Right renal pelvis (tissue), 4 donors: ENCODE measurements around the gene DIPK2A. TPM values are rescaled to one million over a fixed set of nuclear protein-coding genes. Genes with fewer than 3 reads are reported as not detected.
A peak's percentile ranks its signal among the peaks of the same experiment; 100 is the strongest.

Experiments
- DNase-seq, 4 donors: peaks; one replicate each; pipeline ENCODE4 v3.0.0-alpha.2; 2013; ENCODE audit warnings: low read depth in 4 of 4, low spot score in 3 of 4, missing footprints in 1 of 4
- polyA plus RNA-seq, 4 donors: library from polyadenylated mRNA; unstranded; fragments of 120-200 nt; gene quantifications; one replicate each; pipeline ENCODE4 v1.2.1, GENCODE V29; 2013; ENCODE audit not compliant: insufficient read length in 4 of 4

The DIPK2A gene
- polyA plus RNA-seq, 4 donors: 35.8 to 57.8 (median 48.2) TPM

DNA sequence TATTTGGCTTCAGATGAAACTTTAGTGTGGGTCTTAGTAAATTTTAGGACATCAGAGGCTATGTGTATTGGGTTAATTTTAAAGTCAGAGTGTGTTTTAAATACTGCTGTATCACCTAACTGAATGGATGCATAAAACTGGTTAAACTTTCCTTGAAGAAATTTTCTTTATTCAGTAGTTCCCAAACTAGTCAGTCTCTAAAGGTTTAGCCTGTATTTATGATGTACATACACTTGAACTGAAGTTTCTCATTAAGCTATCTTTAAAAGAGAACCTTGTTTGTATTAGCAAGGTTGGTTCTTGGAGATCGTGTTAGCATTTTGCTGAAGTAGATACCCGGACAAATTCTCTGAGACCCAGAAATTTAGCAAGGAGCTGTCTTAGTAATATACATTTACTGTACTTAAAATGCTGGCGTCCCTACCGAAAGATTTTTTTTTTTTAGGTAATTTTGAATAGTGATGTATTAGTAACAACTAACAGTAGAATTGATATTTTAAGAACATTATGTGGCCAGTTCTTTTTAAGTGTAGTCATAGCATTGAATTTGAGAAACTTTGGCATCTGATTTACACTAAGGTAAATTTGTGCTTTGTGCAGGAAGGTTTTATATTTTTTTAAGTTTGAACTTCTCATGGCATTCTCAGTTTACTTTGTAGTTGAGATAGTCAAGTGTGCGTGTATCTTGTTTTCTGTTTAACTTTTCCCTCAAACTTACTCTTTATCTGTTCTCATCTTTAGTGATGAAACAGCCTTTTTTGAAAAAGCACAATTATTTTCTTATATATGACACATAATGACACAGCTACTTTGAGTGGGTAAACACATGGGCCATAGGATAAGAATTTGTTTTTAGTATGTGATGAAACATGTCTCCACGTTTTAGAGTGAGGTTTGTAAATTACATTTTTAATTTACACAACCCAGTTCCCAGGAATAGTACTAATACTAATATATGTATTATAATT, 2.9 kb downstream of the DIPK2A start:
- DNase-seq: no peak

DNA sequence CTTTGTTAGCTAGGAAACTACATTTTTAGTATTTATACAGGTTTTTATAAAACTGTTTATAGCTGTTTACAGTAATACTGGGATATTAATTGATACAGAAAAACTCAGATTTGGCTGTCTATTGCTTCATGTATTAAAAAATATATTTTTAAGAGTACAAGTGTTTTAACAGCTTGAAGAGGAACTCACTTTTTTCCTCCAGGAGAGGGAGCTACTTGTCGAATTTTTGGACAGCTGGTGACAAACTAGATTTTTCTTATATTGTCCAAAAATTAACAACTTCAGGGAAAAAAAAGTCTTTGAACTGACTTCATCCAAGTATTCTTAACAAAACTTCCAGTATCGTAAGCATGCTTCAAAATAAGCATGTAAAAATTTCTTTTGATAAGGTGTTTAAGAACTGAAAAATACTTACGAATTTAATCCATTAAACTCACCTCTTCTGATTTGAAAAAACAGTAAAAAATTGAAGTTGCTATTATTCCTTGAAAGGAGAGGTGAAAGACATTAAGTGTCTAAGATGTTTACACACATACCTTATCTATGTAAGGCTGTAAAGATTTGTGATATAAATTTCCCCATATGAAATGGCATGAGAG, 4.0 kb downstream of the DIPK2A start:
- peak; percentile 26 to 44 (median 36) for DNase-seq

DNA sequence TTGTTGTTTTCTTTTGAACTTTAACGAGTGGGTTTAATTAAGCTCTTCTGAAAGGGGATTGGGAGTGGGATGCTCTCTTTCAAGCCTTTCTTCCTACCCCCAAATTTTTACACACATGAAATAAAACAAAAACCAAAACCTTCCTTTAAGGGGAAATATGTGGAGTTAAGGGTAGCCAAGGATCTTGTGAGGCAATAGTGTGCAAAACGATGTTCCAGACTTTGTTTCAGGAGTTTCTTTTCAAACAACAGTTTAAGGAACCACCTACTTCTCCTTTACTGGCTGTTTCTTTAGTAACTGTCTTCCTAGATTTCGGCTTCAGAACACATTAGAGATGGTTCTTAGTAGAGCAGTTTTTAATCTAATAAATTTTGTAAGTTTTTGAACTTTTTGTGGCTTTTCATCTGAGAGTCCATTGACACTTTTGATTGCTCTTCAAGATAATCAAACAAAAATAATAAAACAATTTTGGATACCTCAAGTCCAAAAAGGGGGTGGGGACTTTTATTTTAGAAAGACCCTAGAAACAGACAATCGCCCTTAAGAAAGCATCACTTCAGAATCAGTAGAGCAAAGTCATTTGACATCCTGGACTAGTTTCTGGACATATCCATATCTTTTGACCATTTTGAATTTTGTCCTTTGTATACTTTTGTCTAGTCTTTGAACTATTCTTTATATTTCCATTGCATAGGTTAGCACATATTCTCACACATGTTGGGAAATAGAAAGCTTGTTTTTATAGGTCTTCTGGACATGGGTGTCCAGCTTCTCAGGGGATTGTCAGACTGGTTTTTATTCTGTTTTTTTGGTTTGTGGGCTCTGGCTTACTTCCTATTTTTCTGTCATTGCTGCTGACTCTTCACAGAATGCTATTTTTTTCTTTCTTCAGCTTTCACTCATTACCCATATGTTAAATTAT, 6.0 kb downstream of the DIPK2A start:
- no peak for DNase-seq

DNA sequence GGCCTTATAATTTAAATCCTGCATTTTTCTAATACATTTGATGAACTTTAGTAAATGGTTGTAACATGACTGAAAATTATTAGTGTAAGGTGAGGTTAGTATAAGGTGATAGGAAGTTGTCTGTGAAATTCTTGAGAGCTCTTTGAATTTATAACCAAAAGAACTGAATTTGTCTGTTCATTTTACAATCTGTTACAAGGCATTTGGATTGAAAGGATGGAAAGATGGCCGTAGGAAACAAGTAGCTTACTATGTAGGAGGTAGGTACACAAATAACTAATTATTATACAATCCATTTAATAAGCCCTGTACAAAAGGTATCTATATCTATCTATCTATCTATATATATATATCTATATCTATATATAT, 6.6 kb downstream of the DIPK2A start:
- no peak for DNase-seq

DNA sequence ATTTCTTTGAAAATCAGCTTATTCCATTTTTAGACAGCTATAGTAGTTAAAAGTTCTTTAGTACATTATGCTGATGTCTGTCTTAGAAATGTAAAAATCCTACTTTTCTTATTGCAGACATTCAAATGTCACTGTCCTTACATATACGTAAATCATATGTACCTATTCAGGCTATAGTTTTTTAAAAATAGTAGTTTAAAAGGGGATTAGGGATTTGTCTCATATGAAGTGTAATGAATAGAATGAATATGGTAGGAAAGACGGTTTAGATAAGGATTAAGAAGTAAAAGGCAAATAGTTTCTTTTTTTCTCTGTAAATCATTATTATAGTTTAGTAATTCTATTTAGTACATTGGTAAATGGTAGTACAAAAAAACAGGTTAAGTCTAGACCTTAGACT, 7.4 kb downstream of the DIPK2A start:
- no peak for DNase-seq

DNA sequence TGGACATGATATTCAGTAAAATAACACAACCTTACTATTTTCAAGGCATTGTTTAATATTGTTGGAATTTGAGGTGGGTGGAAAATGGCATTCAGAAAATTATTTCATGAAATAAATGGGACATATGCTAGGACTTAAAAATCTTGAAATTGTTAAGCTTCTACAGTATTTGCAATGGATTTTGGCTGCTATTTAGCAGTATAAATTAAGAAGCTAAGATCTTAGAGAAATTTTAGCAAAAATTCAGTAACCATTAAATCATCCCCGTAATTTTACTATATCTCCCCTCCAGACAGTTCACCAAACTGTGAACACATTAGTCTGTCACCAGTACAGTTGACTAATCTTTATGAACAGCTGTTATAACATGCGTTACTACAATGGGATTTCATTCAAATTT, 8.2 kb downstream of the DIPK2A start:
- no peak for DNase-seq

DNA sequence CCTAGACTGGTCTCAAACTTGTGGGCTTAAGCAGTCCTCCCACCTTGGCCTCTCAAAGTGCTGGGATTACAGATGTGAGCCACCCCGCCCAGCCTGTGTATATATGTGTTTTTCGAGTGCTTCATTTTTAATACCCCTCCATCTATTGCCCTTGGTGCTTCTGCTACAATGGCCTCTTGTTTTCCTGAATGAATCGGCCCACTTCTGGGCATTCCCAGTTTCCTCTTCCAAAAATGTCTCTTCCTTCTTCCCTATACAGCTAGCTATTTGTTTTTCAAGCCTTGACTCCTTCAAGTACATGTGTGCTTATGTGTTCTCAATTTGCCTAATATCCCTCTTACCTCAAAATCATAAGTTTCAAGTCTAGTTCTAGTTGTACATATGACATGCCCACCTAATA, 16.7 kb downstream of the DIPK2A start:
- DNase-seq: no peak

DNA sequence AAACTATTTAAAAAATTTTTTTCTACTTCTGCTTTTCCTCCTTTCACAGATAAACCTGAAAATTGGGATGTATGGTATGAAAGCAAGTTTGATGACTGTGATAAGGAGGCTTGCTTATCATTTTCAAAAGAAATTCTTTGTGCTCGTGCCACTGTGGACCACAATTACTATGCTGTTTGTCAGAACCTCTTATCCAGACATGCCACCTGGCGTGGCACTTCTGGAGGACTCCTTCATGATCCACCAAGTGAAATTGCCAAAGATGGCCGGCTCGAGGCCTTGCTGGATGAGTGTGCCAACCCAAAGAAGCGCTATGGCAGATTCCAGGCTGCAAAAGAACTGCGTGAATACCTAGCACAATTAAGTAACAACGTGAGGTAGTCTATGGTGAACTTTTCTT, 17.8 kb downstream of the DIPK2A start:
- no peak for DNase-seq

DNA sequence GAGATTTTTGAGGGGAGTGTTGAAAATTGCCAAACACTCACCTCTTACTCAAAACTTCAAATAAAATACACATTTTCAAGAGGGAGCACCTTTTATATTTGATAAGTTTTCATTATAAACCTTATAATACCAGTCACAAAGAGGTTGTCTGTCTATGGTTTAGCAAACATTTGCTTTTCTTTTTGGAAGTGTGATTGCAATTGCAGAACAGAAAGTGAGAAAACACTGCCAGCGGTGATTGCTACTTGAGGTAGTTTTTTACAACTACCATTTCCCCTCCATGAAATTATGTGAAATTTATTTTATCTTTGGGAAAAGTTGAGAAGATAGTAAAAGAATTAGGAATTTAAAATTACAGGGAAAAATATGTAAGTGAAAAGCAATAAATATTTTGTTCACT, 20.1 kb downstream of the DIPK2A start:
- DNase-seq: no peak

DNA sequence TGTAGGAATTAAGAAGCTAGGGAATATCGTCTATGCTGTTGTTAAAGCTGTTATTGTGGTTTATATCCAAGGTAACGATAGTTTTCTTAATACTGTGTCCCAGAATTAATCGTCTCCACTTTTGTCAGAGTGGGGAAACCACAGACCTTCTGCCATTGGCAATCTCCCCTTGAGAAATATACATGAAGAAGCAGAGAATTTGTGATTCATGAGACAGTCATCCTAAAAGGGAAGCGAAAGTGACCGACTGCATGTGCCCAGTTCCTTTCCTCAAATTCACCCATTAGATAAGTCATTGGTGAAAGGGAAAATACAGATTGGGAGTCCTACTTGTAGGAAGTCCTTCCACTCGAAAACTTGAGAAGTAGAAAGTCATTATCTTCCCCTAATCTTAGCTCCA, 26.6 kb downstream of the DIPK2A start:
- DNase-seq: no peak

DNA sequence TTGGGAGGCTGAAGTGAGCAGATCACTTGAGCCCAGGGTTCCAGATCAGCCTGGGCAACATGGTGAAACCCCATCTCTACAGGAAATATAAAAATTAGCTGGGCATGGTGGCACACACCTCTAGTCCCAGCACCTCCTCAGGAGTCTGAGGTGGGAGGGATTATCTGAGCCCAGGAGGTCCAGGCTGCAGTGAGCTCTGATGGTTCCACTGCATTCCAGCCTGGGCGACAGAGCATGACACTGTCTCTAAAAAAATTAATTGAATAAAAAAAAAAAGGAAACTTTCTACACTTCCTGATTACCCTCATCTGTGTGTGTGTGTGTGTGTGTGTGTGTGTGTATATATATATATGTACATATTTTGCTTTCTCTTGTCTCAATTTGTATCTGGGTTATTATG, 31.4 kb downstream of the DIPK2A start:
- no peak for DNase-seq

DNA sequence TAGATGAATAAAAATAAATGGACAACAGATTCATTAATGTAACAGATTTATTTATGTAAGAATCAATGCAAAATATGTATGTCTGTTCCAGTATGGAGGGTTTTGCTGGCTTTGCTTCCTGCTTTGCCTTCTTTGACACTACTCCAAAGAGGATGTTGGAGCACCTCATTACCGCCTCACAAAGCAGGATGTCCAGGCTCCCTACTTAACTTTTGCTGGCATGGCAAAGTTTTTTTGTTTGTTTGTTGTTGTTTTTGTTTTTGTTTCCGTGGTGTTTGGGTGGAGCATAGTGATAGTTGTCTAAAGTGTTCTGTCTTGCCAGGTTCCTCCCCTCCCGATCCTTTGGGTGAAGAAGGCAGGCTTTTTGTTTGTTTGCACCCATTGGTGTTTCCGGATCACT, 38.7 kb downstream of the DIPK2A start:
- DNase-seq: no peak

DNA sequence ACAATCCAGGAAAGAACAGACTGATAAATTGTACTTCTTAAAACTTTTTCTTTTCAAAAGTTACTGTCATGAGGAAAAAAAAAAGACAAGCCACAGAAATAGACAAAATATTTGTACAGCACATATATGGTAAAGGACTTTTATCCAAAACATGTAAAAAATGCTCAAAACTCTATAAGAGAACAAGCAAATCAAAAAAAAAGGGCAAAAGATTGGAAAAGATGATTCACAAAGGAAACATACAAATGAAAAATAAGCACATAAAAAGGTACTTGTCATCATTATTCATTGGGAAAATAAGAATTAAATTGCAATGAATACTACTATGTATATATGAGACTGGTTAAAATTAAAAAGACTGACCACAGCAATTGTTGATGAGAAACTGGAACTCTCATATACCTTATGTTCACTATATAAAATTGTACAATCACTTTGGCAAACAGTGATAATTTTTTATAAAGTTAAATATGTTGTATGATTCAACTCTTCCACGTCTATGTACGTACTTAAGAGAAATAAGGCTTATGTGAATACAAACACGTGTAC, 39.7 kb downstream of the DIPK2A start:
- DNase-seq: no peak

DNA sequence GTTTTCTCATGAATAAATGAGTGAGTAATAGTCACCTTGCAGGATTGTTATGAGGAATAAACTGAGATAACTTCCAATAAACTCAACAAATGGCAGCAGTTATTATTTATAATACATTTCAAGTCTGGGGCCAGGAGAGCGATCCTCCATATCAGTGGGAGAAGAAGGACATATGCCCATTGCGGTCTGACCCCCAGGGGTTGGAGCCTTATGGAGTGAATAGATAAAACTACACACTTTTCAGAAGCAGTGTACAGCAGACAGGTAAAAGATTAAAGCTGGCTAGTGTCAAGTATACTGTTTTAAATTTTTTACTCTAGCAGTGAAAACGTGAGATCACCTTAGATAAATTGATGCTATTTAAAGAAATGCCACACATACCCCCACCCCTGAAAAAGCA, 43.5 kb downstream of the DIPK2A start:
- DNase-seq: no peak

DNA sequence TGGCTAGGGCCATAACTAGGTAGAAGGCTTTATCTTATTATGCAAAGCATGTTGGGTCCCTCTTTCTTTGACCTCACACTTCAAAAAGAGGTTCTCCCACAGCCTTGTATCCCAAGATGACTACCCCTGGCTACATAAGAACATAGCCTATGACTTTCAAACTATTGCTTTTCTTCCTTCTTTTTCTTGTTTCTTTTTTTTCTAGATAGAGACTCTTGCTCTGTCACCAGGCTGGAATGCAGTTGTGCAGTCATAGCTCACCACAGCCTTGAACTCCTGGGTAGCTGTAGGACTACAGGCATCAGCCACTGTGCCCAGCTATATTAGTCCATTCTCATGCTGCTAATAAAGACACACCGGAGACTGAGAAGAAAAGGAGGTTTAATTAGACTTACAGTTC, 47.2 kb downstream of the DIPK2A start:
- DNase-seq: no peak

Other genes with a start within 250 kb of the DIPK2A start
- 1 to 10 TPM; 4.9 to 8.0 (median 6.0) TPM for gene SLC9A9, start 123.4 kb upstream of the DIPK2A start, polyA plus RNA-seq